NOMO-1 treated with dmso at 0.1 percent for 144 hours (cell line): ENCODE data around the gene TREH.
"Not testable (repeated sequence)": the region's sequence is repeated elsewhere in the genome, so short reads cannot be mapped to it uniquely, and the experiment has no call there.

Experiments
- DNase-seq: peaks from one replicate; lab custom pipeline; 2025; ENCODE audit not compliant: unreplicated experiment; lab: John Stamatoyannopoulos, UW

Gene TREH

GRCh38 chr11:118696673-118697226 lies 17.3 kb upstream of the TREH start:
- no peak for DNase-seq

GRCh38 chr11:118694771-118695170 lies 15.3 kb upstream of the TREH start:
- DNase-seq, result no peak

GRCh38 chr11:118694185-118694584 lies 14.7 kb upstream of the TREH start:
- no peak for DNase-seq

- no peak for DNase-seq
Observed at GRCh38 chr11:118691926-118692830, 12.7 kb upstream of the TREH start.

- no peak for DNase-seq
Observed at GRCh38 chr11:118690553-118691304, 11.3 kb upstream of the TREH start.

- DNase-seq, result peak; percentile 73
Observed at GRCh38 chr11:118689852-118690552, 10.6 kb upstream of the TREH start.

GRCh38 chr11:118689503-118689851 lies 10.0 kb upstream of the TREH start:
- DNase-seq, result no peak

- DNase-seq, result no peak
Observed at GRCh38 chr11:118688851-118689502, 9.5 kb upstream of the TREH start.

GRCh38 chr11:118688339-118688738 lies 8.9 kb upstream of the TREH start:
- DNase-seq, result not testable (repeated sequence)

GRCh38 chr11:118687906-118688305 lies 8.5 kb upstream of the TREH start:
- DNase-seq, result no peak

GRCh38 chr11:118684187-118684586 lies 4.7 kb upstream of the TREH start:
- no peak for DNase-seq

- DNase-seq, result not testable (repeated sequence)
Observed at GRCh38 chr11:118682939-118683338, 3.5 kb upstream of the TREH start.

- DNase-seq, result no peak
Observed at GRCh38 chr11:118682372-118682771, 2.9 kb upstream of the TREH start.

- not testable (repeated sequence) for DNase-seq
Observed at GRCh38 chr11:118678908-118679307, 542 bp downstream of the TREH start.

GRCh38 chr11:118677977-118678376 lies 1.5 kb downstream of the TREH start:
- no peak for DNase-seq

GRCh38 chr11:118674082-118674435 lies 5.4 kb downstream of the TREH start:
- DNase-seq, result no peak

- DNase-seq, result no peak
Observed at GRCh38 chr11:118673361-118674081, 5.9 kb downstream of the TREH start.

- DNase-seq, result no peak
Observed at GRCh38 chr11:118672846-118673245, 6.6 kb downstream of the TREH start.

GRCh38 chr11:118671254-118671653 lies 8.2 kb downstream of the TREH start:
- DNase-seq, result no peak

- no peak for DNase-seq
Observed at GRCh38 chr11:118670063-118670462, 9.4 kb downstream of the TREH start.
